ENCODE results near the gene RTP4.

DNA sequence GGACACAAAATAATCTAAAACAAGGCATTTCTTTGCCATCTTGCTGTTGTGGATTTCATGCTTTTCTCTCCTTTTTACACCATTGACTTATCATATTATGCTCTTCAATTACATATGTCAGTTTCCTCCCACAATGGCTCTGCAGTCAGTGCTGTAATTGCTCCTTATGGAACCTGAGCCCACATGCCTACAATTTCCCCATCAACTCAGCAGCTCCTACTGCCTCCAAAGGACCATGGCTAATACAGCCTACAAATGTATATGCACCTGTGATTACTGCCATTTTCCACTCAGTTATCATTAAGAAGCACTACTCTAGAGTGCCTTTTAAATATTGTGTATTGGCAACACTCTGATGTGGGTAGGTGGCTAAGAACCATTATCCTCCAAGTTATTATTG is 30.8 kb downstream of the RTP4 start:
- no peak for TF ChIP-seq ZFP36 (IDR thresholded peaks at IDR 0.05; ENCODE audit: low read depth, low read length, partially characterized antibody)
- TF ChIP-seq, protein P1, sequence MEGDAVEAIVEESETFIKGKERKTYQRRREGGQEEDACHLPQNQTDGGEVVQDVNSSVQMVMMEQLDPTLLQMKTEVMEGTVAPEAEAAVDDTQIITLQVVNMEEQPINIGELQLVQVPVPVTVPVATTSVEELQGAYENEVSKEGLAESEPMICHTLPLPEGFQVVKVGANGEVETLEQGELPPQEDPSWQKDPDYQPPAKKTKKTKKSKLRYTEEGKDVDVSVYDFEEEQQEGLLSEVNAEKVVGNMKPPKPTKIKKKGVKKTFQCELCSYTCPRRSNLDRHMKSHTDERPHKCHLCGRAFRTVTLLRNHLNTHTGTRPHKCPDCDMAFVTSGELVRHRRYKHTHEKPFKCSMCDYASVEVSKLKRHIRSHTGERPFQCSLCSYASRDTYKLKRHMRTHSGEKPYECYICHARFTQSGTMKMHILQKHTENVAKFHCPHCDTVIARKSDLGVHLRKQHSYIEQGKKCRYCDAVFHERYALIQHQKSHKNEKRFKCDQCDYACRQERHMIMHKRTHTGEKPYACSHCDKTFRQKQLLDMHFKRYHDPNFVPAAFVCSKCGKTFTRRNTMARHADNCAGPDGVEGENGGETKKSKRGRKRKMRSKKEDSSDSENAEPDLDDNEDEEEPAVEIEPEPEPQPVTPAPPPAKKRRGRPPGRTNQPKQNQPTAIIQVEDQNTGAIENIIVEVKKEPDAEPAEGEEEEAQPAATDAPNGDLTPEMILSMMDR (IDR thresholded peaks at IDR 0.05 in 2 of 3, conservative IDR thresholded peaks at IDR 0.05 in 1 of 3; ENCODE audit: insufficient read depth in 2 of 3, low read depth in 1 of 3, low read length in 3 of 3), result no peak
- no peak for TF ChIP-seq BHLHE40 (IDR thresholded peaks at IDR 0.05; ENCODE audit: low read length)
- TF ChIP-seq MTA2 (IDR thresholded peaks at IDR 0.05; ENCODE audit: low read depth), result no peak
- TF ChIP-seq ARID1B (IDR thresholded peaks at IDR 0.05), result no peak
- TF ChIP-seq CHD4 (IDR thresholded peaks at IDR 0.05; ENCODE audit: insufficient read depth, insufficient replicate concordance, low read depth, low read length, poor library complexity, severe bottlenecking), result no peak
- TF ChIP-seq, protein P2, sequence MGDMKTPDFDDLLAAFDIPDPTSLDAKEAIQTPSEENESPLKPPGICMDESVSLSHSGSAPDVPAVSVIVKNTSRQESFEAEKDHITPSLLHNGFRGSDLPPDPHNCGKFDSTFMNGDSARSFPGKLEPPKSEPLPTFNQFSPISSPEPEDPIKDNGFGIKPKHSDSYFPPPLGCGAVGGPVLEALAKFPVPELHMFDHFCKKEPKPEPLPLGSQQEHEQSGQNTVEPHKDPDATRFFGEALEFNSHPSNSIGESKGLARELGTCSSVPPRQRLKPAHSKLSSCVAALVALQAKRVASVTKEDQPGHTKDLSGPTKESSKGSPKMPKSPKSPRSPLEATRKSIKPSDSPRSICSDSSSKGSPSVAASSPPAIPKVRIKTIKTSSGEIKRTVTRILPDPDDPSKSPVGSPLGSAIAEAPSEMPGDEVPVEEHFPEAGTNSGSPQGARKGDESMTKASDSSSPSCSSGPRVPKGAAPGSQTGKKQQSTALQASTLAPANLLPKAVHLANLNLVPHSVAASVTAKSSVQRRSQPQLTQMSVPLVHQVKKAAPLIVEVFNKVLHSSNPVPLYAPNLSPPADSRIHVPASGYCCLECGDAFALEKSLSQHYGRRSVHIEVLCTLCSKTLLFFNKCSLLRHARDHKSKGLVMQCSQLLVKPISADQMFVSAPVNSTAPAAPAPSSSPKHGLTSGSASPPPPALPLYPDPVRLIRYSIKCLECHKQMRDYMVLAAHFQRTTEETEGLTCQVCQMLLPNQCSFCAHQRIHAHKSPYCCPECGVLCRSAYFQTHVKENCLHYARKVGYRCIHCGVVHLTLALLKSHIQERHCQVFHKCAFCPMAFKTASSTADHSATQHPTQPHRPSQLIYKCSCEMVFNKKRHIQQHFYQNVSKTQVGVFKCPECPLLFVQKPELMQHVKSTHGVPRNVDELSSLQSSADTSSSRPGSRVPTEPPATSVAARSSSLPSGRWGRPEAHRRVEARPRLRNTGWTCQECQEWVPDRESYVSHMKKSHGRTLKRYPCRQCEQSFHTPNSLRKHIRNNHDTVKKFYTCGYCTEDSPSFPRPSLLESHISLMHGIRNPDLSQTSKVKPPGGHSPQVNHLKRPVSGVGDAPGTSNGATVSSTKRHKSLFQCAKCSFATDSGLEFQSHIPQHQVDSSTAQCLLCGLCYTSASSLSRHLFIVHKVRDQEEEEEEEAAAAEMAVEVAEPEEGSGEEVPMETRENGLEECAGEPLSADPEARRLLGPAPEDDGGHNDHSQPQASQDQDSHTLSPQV (IDR thresholded peaks at IDR 0.05), result no peak
- no peak for TF ChIP-seq EZH2 (IDR thresholded peaks at IDR 0.05; ENCODE audit: borderline replicate concordance, low read depth, low read length)
- no peak for TF ChIP-seq POLR2A (conservative IDR thresholded peaks at IDR 0.05)
- TF ChIP-seq NR2C2 (CRISPR knock-in tag; IDR thresholded peaks at IDR 0.05), result no peak
- no peak for TF ChIP-seq NR2C2 (tag; IDR thresholded peaks at IDR 0.05)
- TF ChIP-seq RNF2 (IDR thresholded peaks at IDR 0.05), result no peak
